ENCODE measurements around the gene RINT1. TPM values are rescaled to one million over a fixed set of nuclear protein-coding genes. Genes with fewer than 3 reads are reported as not detected.
"Not testable (repeated sequence)": the region's sequence is repeated elsewhere in the genome, so short reads cannot be mapped to it uniquely, and the experiment has no call there.

RINT1 gene
- total RNA-seq, 2 experiments from 2014 or later, result 28.0 to 29.7 TPM

DNA sequence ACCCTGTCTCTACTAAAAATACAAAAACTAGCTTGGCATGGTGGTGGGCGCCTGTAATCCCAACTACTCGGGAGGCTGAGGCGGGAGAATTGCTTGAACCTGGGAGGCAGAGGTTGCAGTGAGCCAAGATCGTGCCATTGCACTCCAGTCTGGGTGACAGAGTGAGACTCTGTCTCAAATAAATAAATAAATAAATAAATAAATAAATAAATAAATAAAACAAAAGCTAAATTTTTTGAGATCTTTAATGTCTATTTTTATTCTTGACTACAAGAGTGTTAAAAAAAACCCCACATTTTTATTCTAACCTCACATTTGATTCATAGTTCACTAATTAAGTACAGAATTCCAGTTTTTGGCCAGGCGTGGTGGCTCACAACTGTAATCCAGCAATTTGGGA lies 4.3 kb upstream of the RINT1 start:
- POLR2A ChIA-PET, CTCF ChIA-PET: not testable (repeated sequence)

DNA sequence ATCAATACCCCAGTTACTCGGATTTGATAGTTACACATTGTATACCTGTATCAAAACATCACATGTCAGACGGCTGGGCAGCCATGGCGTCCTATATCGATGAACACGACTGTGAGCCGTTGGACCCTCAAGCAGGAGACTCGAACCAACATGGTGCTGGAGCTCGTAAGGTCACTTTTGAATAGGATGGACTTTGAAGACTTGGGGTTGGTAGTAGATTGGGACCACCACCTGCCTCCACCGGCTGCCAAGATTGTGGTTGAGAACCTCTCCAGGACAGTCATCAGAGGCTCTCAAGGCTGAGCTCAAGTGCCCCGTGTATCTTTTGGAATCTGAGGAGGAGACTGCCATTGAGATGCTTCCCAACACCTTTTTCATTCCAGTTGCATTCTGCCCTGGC lies 1.9 kb upstream of the RINT1 start:
- ChIA-PET POLR2A (no interaction called here), CTCF (no interaction called here)

DNA sequence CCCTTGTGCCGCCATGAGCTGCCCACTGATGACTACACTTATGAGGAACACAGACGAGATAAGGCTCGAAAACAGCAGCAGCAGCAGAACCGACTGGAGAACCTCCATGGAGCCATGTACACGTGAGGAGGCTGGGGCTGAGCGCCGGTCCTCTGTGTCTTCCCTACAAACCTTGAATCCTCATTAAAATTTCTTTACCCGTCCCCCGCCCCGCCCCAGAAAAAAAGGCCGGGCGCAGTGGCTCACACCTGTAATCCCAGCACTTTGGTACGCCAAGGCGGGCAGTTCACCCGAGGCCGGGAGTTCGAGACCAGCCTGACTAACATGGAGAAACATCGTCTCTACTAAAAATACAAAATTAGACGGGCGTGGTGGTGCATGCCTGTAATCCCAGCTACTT lies 1.5 kb upstream of the RINT1 start:
- ChIA-PET CTCF (no interaction called here), POLR2A (no interaction called here)

DNA sequence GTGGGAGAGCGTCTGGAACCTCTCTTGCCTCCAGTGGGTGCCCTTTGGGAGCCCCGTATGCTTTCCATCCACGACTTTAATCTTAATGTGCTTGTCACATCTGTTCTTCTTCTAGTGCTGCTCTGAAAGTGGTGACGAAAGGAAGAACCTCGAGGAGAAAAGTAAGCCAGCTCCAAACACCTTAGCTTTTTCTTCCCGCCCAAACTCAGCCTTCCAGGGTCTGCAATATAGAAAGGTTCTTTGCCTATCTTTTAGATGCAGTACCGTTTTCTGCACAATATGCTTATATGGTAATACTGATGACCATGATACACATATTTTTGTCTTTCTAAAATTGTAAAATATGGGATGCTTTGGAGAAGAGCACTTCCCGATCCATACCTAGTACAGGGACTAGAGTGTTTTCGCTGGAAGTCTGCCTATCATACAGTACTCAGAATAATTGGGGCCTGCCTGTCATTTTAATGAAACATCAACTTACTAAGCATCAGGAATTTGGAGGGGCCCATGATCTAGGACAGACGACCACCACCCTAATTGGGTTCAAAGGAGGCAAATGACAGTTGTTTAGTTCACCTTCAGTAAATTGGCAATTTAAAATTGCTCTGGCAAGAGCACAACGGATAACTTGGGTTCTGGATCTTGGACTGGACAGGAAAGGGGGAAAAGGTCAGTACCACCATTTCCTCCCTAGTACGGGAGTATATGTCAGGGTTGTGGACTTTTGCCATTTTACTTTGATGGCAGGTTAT lies 884 bp downstream of the RINT1 start:
- ChIA-PET CTCF (interaction anchor here (1.4 kb wide), 1 partner anchor 13 kb away, joined by 4 read pairs; no protein-coding TSS in a partner anchor), POLR2A (interaction anchor here (1.5 kb wide), 1 partner anchor 11 kb away, joined by 3 read pairs; the partner anchor contains the start of gene PUS7)

DNA sequence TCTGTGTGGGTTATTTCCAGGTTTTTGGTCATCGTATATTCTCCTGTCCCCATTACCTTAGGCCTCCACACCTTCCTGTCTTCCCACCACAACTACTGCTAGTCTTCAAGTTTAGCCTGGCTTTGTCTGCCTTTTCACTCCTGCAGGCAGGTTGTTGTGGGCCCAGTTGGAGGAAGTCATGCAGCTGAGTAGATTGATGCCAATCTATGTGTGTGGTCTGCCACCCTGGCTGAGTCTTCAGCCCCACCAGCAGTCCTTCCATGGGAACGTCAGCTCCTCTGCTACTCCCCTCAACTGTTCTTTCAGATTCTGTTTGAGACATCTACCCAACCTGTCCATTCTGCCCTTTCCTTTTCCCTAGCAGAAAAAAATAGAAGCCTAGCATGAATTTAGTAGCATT lies 6.3 kb downstream of the RINT1 start:
- POLR2A ChIA-PET, result no interaction called here
- CTCF ChIA-PET, result no interaction called here

DNA sequence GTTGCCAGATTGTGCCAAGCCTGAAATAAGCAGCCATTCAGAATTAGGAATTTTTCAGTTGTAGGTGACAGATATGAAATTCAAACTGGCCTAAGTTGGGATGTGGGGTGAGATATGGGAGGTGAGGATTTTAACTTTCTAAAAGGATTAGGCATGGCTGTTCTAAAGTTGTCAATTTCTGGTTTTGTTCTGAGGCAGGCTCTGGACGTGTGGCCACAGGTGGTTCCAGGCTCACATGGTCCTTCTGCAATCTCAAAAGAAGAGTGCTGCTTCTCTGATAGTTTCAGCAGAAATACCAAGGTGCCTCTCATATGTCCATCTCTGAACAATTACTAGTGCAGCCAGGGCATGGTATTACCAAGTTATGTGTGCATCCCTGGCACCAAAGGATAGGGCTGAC lies 27.9 kb downstream of the RINT1 start:
- CTCF ChIA-PET, result no interaction called here
- POLR2A ChIA-PET, result interaction anchor here (0.6 kb wide), 1 partner anchor 482 kb away, joined by 11 read pairs; no protein-coding TSS in a partner anchor

DNA sequence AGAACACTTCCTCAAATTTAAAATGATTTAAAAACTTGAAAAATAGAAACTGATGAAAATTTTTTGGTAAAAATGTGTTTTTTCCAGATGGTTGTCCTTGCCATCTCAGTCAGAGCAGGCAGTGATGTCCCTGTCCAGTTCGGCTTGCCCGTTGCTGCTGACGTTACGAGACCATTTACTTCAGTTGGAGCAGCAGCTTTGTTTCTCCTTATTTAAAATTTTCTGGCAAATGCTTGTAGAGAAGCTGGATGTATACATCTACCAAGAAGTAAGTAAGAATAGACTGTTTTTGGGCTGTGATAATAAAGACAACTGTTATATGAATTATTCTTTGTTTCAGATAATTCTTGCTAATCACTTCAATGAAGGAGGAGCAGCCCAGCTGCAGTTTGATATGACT lies 33.2 kb downstream of the RINT1 start:
- ChIA-PET POLR2A (no interaction called here), CTCF (no interaction called here)

DNA sequence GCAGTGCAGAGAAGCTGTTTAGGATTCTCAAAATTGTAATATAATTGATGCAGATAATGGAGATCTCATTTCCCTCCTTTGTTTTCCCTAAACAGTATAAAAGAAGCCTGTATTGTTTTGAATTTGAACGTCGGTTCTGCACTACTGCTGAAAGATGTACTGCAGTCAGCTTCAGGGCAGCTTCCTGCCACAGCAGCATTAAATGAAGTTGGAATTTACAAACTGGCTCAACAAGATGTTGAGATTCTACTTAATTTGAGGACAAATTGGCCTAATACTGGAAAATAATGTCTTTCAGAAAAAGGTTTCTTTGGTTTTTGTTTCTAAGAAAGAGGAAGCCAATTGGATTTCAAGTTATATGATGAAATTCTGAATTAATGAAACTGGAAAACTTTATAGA lies 35.0 kb downstream of the RINT1 start:
- CTCF ChIA-PET, result no interaction called here
- POLR2A ChIA-PET, result no interaction called here

DNA sequence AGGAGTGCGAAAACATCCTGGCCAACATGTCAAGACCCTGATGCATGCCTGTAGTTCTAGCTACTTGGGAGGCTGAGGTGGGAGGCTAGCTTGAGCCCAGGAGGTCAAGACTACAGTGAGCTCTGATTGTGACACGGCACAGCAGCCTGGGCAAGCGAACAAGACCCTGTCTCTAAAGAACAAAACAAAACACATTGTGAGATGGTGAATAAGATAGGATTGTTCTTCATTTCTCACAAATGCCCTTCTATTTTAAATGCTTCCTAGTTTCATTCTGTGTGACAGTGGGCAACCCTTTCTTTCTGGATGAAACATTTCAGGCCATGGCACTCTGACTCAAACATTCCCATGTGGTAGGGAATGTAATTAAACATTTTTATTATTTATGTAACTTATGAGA lies 35.8 kb downstream of the RINT1 start:
- ChIA-PET POLR2A (no interaction called here), CTCF (no interaction called here)

DNA sequence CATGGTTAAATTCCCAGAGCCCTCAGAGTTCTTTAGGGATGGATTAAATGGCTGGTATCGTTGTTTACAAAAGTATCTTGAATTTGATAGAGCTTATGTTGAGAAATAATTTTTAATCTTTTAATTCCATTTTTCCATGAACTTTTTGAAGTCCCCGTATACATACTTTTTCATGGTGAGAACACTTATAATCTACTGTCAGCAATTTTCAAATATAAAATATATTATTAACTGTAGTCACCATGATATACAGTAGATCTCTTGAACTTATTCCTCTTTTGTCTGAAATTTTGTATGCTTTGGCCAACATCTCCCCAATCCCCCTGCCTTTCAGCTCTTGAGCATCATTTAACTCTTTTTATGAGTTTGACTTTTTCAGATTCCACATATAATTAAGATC lies 39.9 kb downstream of the RINT1 start:
- ChIA-PET CTCF (no interaction called here), POLR2A (no interaction called here)

DNA sequence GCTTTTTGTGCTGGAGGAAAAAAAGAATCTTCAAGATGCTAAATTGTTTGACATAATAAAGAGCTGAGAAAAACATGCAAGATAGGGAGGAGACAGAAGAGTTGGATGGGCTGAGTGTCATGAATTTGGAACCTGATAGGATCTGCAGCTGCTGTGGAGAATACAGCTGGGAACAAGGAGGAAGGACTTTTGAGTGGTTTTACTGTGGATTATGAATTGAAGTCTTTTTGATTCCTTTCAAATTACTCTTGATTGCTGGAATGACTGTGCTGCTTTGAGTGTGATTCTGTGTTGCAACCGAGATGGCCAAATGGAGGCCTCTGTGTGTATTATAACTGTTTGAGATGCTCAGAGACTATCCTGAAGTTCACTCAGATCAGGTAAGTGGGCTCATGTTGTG lies 45.2 kb downstream of the RINT1 start:
- ChIA-PET POLR2A (interaction anchor here (0.7 kb wide), 1 partner anchor 224 kb away, joined by 4 read pairs; no protein-coding TSS in a partner anchor), CTCF (interaction anchor here (0.7 kb wide), 1 partner anchor 161 kb away, joined by 3 read pairs; no protein-coding TSS in a partner anchor)

DNA sequence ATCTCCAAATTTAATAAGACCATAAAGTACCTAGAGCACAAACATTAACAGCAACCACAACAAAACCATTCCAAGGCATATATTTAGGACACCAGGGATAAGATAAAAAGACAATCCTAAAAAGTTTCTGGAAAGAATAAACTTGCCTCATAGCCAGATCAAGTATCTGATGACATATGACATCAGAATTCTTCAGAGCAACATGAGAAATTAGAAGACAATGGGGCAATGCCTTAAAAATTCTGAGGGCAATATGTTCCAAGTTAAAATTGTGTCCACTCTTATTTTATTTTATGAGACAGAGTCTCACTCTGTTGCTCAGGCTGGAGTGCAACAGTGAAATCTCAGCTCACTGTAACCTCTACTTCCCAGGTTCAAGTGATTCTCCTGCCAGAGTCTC lies 46.5 kb downstream of the RINT1 start:
- CTCF ChIA-PET, result no interaction called here

DNA sequence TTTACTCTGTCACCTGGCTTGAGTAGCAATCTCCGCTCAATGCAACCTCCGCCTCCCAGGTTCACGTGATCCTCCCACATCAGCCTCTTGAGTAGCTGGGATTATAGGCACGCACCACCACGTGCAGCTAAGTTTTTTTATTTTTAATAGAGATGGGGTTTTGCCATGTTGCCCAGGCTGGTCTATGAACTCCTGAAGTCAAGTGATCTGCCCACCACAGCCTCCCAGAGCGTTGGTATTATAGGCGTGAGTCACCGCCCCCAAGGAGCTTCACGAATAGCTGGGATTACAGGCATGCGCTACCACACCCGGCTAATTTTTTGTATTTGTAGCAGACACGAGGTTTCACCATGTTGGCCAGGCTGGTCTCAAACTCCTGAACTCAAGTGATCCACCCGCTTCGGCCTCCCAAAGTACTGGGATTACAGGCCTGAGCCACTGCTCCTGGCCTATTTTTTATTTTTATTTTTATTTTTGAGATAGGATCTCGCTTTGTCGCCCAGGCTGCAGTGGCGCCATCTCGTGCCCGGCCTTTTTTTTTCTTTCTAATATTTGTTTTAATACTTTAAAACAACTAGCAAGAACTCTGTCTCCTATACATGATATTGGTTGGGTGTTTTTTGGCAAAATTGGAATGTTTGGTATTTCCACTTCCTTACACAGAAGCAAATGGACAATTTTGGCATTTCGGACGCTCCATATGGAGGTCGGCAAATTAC lies 48.2 kb downstream of the RINT1 start:
- POLR2A ChIA-PET, result no interaction called here
- CTCF ChIA-PET, result no interaction called here

More for the DNA sequence above, 46.5 kb downstream of the RINT1 start:
- POLR2A ChIA-PET, result no interaction called here

DNA sequence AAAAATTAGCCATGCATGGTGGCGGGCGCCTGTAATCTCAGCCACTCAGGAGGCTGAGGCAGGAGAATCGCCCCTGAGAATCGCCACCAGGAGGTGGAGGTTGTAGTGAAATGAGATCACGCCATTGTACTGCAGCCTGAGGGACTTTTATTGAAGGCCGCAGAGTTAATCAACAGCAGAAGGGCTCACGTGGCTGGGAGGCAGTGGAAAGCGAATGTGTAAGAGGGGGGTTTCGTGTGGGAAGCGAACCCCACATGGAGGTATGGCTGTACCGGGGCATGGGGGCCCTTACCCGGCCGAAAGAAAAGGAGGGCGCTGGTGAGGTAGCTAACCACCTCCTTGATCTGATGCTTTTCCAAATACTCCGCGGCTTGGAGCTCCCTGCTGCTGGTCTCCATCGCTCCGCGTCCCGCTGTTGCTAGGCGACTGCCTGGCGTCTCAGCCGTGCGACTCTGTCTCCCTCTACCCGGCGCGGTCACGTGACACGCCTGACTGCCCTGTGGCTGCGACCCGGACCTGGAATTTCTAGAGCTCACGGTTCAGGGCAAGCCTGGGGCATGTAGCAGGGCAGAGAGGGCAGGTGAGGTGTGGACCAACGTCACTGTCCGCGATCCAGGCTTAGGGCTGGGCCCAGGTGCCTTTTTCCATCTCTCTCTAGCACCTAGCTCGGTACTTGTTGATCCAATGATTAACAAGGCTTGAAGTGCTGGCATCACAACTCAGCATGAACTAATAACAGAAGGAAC lies 49.2 kb downstream of the RINT1 start, which contains the start of gene EFCAB10:
TSS of gene EFCAB10 (minus strand) at position 428 of the 746 bp plus-strand sequence. CDS start at position 398, 30 bp downstream.
- ChIA-PET CTCF (interaction anchor here (0.6 kb wide), 1 partner anchor 401 kb away, joined by 4 read pairs; no protein-coding TSS in a partner anchor), POLR2A (no interaction called here)

DNA sequence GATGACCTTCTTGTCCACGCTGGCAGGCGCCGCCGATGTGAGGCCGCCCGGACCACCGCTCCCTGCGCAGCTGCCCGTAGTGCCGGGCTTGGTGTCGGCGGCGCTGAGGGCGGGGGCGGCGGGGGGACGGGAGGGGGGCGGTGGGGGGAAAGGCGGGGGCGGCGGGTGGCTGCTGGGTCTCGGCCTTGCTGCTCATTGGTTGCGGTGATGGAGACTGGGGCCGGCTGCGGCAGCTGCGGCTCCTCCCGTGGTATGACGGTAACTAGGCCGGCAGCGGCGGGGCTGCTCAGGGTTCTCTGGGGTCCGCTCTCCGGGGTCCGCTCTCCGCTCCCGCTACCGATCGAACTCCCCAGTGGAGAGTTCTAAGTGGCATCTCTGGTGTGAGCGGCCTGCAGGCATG lies 51.1 kb downstream of the RINT1 start:
- CTCF ChIA-PET, result no interaction called here
- POLR2A ChIA-PET, result no interaction called here

DNA sequence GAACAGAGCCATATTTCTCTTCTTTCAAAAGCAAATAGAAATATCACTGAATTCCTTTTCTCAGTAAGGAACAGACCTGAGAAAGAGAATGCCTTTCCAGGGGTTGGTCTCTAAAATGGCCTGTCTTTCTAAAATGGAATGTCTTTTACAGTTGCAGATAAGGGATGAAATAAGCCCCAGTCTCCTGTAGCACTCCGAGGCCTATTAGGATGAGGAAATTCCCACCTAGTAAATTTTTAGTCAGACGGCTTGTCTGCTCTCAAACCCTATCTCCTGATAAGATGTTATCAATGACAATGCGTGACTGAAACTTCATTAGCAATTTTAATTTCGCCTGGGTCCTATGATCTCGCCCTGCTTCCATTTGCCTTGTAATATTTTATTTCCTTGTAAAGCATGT lies 52.2 kb downstream of the RINT1 start:
- CTCF ChIA-PET, result no interaction called here
- POLR2A ChIA-PET, result no interaction called here

DNA sequence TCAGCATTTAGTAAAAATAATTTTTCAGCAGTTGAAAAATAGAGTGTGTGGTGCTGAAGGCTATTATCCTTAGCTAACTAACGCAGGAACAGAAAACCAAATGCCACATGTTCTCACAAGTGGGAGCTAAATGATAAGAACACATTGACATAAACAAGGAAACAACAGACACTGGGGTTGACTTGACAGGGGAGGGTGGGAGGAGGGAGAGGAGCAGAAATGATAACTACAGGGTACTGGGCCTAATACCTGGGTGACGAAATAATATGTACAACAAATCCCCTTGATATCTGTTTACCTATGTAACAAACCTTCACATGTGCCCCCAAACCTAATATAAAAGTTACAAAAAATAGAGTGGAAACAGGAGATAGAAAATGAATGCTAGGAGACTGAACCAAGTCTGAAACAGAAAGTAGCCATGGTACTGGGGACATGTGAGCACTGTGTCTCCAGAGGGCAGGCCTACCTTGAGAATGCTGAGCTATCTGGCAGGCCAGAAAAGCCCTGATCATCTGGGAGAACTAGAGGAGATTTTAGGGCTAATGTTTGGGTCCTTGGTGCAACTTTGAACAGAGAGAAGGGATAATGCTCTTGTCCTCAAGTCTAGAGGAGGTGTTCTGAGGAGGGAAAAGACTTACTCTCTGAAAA lies 54.0 kb downstream of the RINT1 start:
- CTCF ChIA-PET, result no interaction called here
- POLR2A ChIA-PET, result no interaction called here

DNA sequence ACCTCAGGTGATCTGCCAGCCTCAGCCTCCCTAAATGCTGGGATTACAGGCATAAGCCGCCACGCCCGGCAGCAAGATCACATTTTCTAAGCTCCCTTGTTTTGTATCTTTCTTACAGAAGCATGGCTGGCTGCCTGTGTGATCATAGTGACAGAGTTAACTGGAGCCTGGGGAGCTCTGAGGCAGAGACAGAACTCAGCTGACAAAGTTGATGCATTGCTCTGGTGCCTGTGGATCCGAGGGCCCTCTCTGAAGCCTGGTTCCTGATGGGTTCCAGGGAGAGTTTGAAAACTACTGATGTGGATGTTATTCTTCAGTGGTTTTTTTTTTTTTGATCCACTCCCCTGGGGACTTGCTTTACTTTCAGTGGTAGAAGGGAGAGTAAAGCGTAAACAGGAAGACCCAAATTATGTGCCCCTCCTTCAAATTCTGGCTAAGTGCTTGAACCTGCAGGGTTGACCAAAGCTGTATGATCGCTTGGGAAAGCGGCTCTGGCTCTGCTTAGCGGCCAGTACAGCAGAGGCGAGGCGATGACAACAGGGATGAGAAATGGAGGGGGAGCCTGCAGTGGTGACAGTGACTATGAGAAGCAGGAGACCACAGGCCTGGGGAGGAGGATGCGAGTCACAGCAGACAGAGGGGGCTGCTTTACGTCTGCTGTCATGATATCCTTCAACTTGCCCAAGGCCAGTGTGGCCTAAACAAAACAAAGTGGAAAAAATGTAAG lies 56.1 kb downstream of the RINT1 start:
- CTCF ChIA-PET, result interaction anchor here (0.9 kb wide), 1 partner anchor 69 kb away, joined by 3 read pairs; no protein-coding TSS in a partner anchor
- POLR2A ChIA-PET, result no interaction called here

DNA sequence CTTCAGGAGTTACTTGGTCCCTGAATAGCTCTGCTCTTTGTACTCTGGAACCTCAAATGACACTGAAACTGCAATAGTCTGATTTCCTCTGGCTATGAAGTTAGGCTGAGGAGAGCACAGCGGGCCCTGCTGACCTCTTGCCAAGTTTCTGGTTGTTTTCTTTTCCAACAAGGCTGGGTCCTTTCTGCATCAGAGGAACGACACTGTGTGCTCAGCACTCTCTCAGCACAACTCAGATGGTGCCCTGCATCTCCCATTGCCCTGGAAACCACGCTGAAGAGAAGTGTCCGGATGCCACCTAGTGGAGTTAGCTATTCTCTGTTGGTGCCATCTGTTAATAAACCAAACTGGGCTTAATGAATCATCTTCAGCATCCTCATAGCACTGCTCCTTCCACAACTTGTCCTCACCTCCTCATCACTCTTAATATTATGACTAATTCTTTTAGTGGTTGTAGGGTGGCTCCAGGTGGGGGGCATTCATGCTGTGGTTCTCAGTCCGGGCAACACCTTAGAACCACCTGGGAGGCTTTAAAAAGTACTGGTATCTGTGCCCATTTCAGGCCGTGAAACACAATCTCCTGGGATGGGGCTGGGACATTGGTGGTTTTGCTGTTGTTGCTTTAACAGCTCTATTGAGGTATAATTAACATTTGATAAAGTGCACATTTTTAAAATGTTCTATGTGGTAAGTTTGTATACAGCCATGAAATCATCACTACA lies 57.5 kb downstream of the RINT1 start:
- POLR2A ChIA-PET, result interaction anchor here (1.1 kb wide), 1 partner anchor 237 kb away, joined by 4 read pairs; no protein-coding TSS in a partner anchor

More for the DNA sequence above, 57.5 kb downstream of the RINT1 start:
- CTCF ChIA-PET, result interaction anchor here (1.6 kb wide), 1 partner anchor 10 kb away, joined by 4 read pairs; no protein-coding TSS in a partner anchor

Measured in activated CD8-positive, alpha-beta memory T cell treated with anti-CD3 and anti-CD28 coated beads for 36 hours (primary cell).